Measurements from ENCODE around the gene ABLIM3.

The ABLIM3 gene

DNA sequence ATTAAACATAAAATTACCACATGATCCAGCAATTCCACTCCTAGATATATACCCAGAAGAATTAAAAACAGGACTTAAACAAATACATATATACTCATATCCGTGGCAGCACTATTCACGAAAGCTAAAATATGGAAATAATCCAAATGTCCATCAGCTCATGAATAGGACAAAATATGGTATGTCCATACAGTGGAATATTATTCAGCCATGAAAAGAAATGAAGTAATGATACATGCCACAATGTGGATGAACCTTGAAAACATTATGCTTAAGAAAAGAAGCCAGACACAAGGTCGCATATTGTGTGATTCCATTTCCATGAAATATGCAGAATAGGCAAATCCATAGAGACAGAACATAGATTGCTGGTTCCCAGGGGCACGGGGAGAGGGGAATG is 105.6 kb downstream of the ABLIM3 start:
- CTCF ChIA-PET = no interaction called here
- TF ChIP-seq ELF4 (IDR thresholded peaks at IDR 0.05) (no peak), SUZ12 (IDR thresholded peaks at IDR 0.05) (no peak), FOXM1 (IDR thresholded peaks at IDR 0.05; ENCODE audit: borderline replicate concordance) (no peak), ARNT (IDR thresholded peaks at IDR 0.05) (no peak), NFRKB (IDR thresholded peaks at IDR 0.05) (no peak), HDGF (IDR thresholded peaks at IDR 0.05; ENCODE audit: borderline replicate concordance) (no peak), FOXA1 (IDR thresholded peaks at IDR 0.05) (no peak), CTBP1 (IDR thresholded peaks at IDR 0.05; ENCODE audit: borderline replicate concordance) (no peak), FOXK2 (IDR thresholded peaks at IDR 0.05) (no peak)
- POLR2A ChIA-PET = no interaction called here
- no peak for DNase-seq (ENCODE audit: extremely low spot score)

DNA sequence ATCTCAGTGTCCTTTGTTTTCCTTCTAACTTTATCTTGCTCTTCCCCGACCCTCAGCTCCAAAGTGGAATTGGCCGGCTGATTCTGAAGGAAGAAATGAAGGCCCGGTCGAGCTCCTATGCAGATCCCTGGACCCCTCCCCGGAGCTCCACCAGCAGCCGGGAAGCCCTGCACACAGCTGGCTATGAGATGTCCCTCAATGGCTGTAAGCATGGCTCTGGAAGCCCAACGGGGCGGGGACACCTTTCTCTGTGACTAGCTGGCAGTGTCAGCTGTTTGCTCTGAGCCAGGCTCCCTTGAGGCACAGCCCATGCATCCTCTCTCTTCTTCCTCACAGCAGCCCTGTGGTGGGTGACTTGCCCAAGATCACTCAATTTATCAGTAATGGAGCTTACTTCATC is 106.4 kb downstream of the ABLIM3 start:
- TF ChIP-seq ZNF384 (IDR thresholded peaks at IDR 0.05) (no peak), ARNT (IDR thresholded peaks at IDR 0.05) (no peak), L3MBTL2 (conservative IDR thresholded peaks at IDR 0.05) (no peak), SUZ12 (IDR thresholded peaks at IDR 0.05) (no peak), BHLHE40 (IDR thresholded peaks at IDR 0.05; ENCODE audit: borderline replicate concordance) (no peak), TARDBP (IDR thresholded peaks at IDR 0.05) (no peak), LEF1 (IDR thresholded peaks at IDR 0.05; ENCODE audit: borderline replicate concordance) (no peak), FOXK2 (IDR thresholded peaks at IDR 0.05) (no peak), FOXA1 (IDR thresholded peaks at IDR 0.05) (no peak), CTBP1 (IDR thresholded peaks at IDR 0.05; ENCODE audit: borderline replicate concordance) (no peak), FOXM1 (IDR thresholded peaks at IDR 0.05; ENCODE audit: borderline replicate concordance) (no peak), NFRKB (IDR thresholded peaks at IDR 0.05) (no peak), HDGF (IDR thresholded peaks at IDR 0.05; ENCODE audit: borderline replicate concordance) (no peak), SP1 (IDR thresholded peaks at IDR 0.05) (no peak), ELF4 (IDR thresholded peaks at IDR 0.05) (no peak)
- TF ChIP-seq, protein P1, sequence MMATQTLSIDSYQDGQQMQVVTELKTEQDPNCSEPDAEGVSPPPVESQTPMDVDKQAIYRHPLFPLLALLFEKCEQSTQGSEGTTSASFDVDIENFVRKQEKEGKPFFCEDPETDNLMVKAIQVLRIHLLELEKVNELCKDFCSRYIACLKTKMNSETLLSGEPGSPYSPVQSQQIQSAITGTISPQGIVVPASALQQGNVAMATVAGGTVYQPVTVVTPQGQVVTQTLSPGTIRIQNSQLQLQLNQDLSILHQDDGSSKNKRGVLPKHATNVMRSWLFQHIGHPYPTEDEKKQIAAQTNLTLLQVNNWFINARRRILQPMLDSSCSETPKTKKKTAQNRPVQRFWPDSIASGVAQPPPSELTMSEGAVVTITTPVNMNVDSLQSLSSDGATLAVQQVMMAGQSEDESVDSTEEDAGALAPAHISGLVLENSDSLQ (IDR thresholded peaks at IDR 0.05) = no peak
- CTCF ChIA-PET = interaction anchor here (0.7 kb wide), 1 partner anchor 21 kb away, joined by 4 read pairs; no protein-coding TSS in a partner anchor

DNA sequence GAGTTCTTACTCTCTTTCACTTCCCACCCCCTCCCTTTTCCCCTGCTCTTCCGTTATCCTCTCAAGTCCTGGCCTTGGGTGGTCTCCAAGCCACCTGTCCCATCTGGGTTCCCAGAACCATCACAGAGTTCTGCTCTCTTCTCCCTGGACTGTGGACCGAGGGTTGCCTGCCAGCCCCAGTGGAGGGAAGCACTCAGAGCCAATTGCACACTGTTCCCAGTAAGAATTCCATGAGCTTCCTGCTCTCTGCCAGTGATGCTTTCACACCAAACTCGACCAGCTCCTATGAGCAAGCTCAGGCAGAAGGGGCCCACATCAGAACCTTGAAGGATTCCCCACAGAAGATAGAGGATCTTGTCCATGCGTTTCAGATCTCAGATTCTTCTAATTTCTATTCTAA is 110.3 kb downstream of the ABLIM3 start:
- TF ChIP-seq ARNT (IDR thresholded peaks at IDR 0.05) = no peak
- no peak for TF ChIP-seq L3MBTL2 (conservative IDR thresholded peaks at IDR 0.05)
- TF ChIP-seq FOXA1 (IDR thresholded peaks at IDR 0.05) = no peak
- TF ChIP-seq SUZ12 (IDR thresholded peaks at IDR 0.05) = no peak
- ChIA-PET POLR2A (no interaction called here), CTCF (interaction anchor here (0.7 kb wide), 1 partner anchor 18 kb away, joined by 3 read pairs; no protein-coding TSS in a partner anchor)
- no peak for DNase-seq (ENCODE audit: extremely low spot score)

More for the DNA sequence above, 106.4 kb downstream of the ABLIM3 start:
- no peak for DNase-seq (ENCODE audit: extremely low spot score)
- POLR2A ChIA-PET = no interaction called here

DNA sequence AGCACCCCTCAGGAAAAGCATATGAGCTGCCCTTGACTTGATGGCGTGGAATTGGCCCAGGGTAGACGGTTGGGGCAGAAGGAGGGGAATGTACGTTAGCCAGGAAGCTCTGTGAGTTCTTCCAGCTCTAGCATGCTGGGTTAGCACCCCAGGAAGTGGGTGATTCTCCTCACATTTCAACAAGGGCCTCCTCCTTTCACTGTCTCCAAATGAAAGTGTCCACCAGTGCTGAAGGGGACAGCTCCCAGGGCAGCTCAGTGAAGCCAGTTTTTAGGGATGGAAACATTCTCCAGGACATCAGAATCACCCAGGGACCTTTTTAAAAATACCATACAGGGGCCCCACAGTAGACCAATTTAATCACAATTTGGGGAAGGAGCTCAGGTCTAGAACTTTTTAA is 113.2 kb downstream of the ABLIM3 start:
- TF ChIP-seq TARDBP (IDR thresholded peaks at IDR 0.05) = no peak
- no peak for TF ChIP-seq NFRKB (IDR thresholded peaks at IDR 0.05)
- no peak for TF ChIP-seq FOXM1 (IDR thresholded peaks at IDR 0.05; ENCODE audit: borderline replicate concordance)
- CTCF ChIA-PET = interaction anchor here (1.1 kb wide), 1 partner anchor 11 kb away, joined by 4 read pairs; no protein-coding TSS in a partner anchor
- POLR2A ChIA-PET = no interaction called here
- DNase-seq (ENCODE audit: extremely low spot score) = no peak

DNA sequence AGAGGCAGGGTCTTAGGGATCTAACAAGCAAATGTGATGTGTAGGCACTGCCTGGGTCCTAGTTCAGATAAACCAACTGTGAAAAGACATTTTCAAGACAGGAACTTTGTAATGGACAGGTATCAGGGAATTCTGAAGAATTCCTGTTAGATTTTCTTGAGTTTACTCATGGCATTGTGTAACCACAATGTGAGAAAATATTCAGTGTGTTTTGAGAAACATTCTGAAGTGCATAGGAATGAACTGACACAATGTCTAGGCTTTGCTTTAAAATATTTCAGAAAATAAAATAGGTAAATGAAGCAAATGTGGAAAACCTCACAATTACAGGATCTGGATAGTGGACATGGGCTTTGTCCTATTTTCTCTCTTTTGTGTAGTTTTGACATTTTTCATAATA is 115.2 kb downstream of the ABLIM3 start:
- CTCF ChIA-PET = no interaction called here

DNA sequence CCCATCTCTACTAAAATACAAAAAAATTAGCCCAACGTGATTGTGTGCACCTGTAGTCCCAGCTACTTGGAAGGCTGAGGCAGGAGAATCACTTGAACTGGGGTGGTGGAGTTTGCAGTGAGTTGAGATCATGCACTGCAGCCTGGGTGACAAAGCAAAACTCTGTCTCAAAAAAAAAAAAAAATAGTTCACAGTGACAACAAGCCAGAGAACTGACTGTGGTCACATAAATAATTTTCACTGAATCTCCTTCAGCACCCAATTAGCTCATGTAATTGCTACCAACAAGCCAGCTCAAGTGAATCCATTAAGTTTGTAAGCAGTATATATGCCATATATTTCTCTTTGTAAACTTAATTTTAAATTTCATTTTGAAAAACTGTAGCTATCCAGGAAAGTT is 115.8 kb downstream of the ABLIM3 start:
- TF ChIP-seq LEF1 (IDR thresholded peaks at IDR 0.05; ENCODE audit: borderline replicate concordance) (no peak), BHLHE40 (IDR thresholded peaks at IDR 0.05; ENCODE audit: borderline replicate concordance) (no peak), ARNT (IDR thresholded peaks at IDR 0.05) (no peak), L3MBTL2 (conservative IDR thresholded peaks at IDR 0.05) (no peak), CTBP1 (IDR thresholded peaks at IDR 0.05; ENCODE audit: borderline replicate concordance) (no peak), NFRKB (IDR thresholded peaks at IDR 0.05) (no peak), FOXA1 (IDR thresholded peaks at IDR 0.05) (no peak), FOXM1 (IDR thresholded peaks at IDR 0.05; ENCODE audit: borderline replicate concordance) (no peak), FOXK2 (IDR thresholded peaks at IDR 0.05) (no peak), TARDBP (IDR thresholded peaks at IDR 0.05) (no peak), HDGF (IDR thresholded peaks at IDR 0.05; ENCODE audit: borderline replicate concordance) (no peak), ELF4 (IDR thresholded peaks at IDR 0.05) (no peak), SP1 (IDR thresholded peaks at IDR 0.05) (no peak), ZNF384 (IDR thresholded peaks at IDR 0.05) (no peak), SUZ12 (IDR thresholded peaks at IDR 0.05) (no peak)
- TF ChIP-seq, protein P1 (IDR thresholded peaks at IDR 0.05) = no peak
- POLR2A ChIA-PET = no interaction called here

More for the DNA sequence above, 115.2 kb downstream of the ABLIM3 start:
- POLR2A ChIA-PET = no interaction called here
- no peak for DNase-seq (ENCODE audit: extremely low spot score)
- TF ChIP-seq FOXK2 (IDR thresholded peaks at IDR 0.05) = no peak

DNA sequence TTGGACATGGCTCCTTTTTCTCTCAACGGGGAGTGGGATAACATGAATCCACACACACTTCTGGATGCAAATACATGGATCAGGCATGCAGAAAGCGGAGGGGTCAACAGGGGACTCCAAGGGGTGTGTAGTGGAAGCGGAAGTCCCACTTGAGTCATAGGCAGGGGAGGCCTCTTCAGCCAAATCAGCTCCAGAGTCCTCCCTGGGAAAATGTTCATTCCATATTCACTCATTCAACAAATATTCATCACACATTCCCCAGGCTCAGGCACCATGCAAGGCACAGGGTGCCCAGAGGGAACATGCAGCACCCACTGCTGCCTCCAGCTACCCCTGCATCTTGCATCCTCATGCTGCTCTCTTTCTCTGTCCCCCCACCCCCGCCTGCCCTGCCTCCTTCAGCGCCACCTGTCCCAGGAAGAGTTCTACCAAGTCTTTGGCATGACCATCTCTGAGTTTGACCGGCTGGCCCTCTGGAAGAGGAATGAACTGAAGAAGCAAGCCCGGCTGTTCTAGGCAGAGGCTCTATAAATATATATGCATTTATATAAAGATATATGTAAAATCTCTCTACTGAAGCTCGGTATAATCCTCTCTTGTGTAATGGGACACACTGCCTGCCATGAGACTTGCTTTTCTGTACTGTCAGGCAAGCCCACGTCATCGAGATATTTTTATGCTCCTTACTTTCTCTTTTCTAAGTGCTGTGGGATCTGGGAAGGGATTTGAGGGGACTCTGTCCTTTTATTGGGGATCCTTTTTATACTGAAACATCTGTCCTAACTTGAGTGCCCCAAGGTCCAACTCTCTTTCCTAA is 116.8 kb downstream of the ABLIM3 start:
- POLR2A ChIA-PET = no interaction called here
- TF ChIP-seq TARDBP (IDR thresholded peaks at IDR 0.05) (no peak), ZNF384 (IDR thresholded peaks at IDR 0.05) (no peak), ELF4 (IDR thresholded peaks at IDR 0.05) (no peak), FOXK2 (IDR thresholded peaks at IDR 0.05) (no peak), SP1 (IDR thresholded peaks at IDR 0.05) (no peak), FOXA1 (IDR thresholded peaks at IDR 0.05) (no peak), SUZ12 (IDR thresholded peaks at IDR 0.05) (no peak), NFRKB (IDR thresholded peaks at IDR 0.05) (no peak), CTBP1 (IDR thresholded peaks at IDR 0.05; ENCODE audit: borderline replicate concordance) (no peak), BHLHE40 (IDR thresholded peaks at IDR 0.05; ENCODE audit: borderline replicate concordance) (no peak), FOXM1 (IDR thresholded peaks at IDR 0.05; ENCODE audit: borderline replicate concordance) (no peak), ARNT (IDR thresholded peaks at IDR 0.05) (no peak), L3MBTL2 (conservative IDR thresholded peaks at IDR 0.05) (no peak), HDGF (IDR thresholded peaks at IDR 0.05; ENCODE audit: borderline replicate concordance) (no peak), LEF1 (IDR thresholded peaks at IDR 0.05; ENCODE audit: borderline replicate concordance) (no peak)
- TF ChIP-seq, protein P1 (IDR thresholded peaks at IDR 0.05) = no peak
- no peak for DNase-seq (ENCODE audit: extremely low spot score)
- CTCF ChIA-PET = interaction anchor here (1.1 to 1.2 kb wide), 2 partner anchors 7 to 138 kb away, joined by 3 to 5 read pairs; no protein-coding TSS in a partner anchor

More for the DNA sequence above, 115.8 kb downstream of the ABLIM3 start:
- no peak for DNase-seq (ENCODE audit: extremely low spot score)
- CTCF ChIA-PET = interaction anchor here (1.1 to 1.2 kb wide), 2 partner anchors 8 to 139 kb away, joined by 3 to 5 read pairs; no protein-coding TSS in a partner anchor
